GM21528 (cell line): ENCODE measurements around the gene MAP2K5.
"Not testable (repeated sequence)": the region's sequence is repeated elsewhere in the genome, so short reads cannot be mapped to it uniquely, and the experiment has no call there.

Experiments
- ATAC-seq: cut with Tn5 transposase; IDR thresholded peaks from one replicate; pipeline ENCODE4 v1.9.1; 2021; ENCODE audit warnings: mild to moderate bottlenecking, moderate library complexity; ENCODE audit not compliant: unreplicated experiment, low FRiP score

The MAP2K5 gene

DNA sequence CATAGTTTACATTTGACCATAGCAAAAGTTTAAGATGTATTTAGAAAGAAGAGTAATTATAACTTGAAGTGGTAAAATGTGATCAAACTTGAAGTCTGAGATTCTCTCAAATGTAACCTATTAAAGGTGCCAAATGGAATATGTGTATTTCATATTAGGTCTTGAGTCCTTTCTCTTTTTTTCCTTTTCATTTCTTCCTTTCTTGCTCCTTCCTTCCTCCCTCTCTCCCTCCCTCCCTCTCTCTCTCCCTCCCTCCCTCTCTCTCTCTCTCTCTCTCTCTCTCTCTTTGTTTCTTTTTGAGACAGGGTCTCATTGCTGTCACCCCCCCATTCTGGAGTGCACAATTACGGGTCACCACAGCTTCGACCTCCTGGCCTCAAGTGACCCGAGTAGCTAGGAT, 47.7 kb downstream of the MAP2K5 start:
- ATAC-seq: no peak

- no peak for ATAC-seq
Observed at GRCh38 chr15:67592245-67592644, 49.7 kb downstream of the MAP2K5 start.

DNA sequence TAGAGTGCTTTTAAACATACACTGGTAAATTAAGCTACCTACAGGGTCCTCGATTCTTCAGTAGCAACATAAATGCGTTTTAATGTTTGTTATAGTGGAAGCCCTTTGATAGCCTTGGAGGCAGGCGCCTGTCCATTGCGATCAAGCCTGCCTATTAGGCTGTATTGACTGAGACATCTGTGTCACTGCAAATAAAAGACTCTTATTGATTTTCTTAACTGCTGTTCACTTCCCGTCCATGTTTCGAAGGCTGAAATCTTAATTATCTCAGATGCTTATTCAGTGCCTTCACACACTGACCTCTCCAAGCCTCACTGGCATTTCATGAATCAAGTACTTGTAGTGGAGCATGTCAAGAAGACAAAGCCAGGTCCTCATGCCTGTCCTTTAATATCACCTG, 51.1 kb downstream of the MAP2K5 start:
- ATAC-seq: no peak

GRCh38 chr15:67594770-67595169, 52.3 kb downstream of the MAP2K5 start:
- ATAC-seq: no peak

- ATAC-seq: no peak
Observed at GRCh38 chr15:67595572-67595971, 53.1 kb downstream of the MAP2K5 start.

GRCh38 chr15:67601073-67601472, 58.6 kb downstream of the MAP2K5 start:
- ATAC-seq: no peak

GRCh38 chr15:67603063-67603462, 60.6 kb downstream of the MAP2K5 start:
- no peak for ATAC-seq

DNA sequence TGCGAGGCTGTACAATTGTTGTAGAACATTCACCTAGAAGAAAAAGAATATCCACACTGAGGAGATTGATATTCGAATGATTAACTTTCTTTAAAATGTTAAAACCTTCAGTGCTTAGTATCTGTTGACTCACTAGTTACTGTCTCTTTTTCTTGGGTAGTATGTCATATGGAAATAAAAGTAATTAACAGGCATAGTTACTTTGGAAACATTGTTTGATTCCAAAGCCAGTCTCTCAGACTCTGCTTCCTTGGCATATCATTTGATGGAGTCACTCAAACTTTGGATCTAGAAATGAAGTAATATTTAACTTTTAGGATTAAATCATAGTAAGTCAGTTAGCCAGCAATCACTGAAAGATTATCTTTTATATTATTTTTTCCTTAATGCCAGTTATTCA, 63.4 kb downstream of the MAP2K5 start:
- ATAC-seq: no peak

- ATAC-seq: no peak
Observed at GRCh38 chr15:67606742-67607141, 64.2 kb downstream of the MAP2K5 start.

DNA sequence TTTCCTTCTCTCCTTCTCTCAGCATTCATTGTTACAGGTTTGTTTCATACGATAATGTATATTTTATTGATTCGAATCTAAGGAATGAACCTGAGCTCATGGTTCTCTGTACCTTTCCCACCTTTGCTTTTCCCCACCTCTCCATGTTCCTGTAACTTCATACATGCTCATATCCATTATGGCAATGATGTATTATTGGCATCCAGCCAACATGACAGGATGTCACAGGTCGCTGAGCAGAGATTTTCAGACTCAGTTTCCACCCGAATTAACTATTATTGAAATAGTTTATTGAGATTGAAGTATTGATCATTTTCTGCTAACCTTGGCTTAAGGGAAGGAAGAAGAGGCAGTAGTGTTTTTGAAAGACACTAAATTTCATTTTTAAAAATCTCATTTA, 64.8 kb downstream of the MAP2K5 start:
- ATAC-seq: no peak

DNA sequence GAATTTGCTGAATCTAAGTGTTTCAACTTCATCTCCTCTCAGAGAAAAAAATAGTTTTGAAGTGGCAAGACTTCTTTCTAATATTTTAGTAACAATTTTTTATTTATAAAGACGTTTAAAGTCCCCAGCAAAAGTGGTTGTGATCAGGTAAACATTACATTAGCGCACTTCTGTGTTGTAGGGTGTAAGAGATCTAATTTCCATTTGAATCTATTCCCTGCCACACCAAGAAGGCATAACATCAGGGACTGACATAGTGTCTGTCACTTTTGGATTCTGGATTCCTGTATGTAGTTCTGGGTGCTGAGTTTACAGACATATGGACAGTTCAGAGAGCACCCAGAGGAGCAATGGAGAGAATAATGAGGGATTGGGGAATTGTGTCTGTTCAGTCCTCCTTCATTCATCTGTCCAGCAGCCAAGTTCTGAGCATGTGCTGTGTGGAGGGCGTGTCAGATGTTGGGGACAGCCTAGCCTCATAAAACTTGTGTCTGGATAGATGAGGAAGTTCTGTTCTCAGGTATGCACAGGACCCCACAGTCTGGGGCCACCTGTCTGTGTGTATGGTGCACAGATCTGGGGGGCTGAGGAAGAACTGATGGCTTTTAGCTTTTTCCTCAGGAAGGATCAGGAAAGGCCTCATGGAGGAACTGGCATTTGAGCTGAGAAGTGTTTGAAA, 65.6 kb downstream of the MAP2K5 start:
- ATAC-seq: no peak

GRCh38 chr15:67608638-67608959, 66.1 kb downstream of the MAP2K5 start:
- ATAC-seq: no peak

DNA sequence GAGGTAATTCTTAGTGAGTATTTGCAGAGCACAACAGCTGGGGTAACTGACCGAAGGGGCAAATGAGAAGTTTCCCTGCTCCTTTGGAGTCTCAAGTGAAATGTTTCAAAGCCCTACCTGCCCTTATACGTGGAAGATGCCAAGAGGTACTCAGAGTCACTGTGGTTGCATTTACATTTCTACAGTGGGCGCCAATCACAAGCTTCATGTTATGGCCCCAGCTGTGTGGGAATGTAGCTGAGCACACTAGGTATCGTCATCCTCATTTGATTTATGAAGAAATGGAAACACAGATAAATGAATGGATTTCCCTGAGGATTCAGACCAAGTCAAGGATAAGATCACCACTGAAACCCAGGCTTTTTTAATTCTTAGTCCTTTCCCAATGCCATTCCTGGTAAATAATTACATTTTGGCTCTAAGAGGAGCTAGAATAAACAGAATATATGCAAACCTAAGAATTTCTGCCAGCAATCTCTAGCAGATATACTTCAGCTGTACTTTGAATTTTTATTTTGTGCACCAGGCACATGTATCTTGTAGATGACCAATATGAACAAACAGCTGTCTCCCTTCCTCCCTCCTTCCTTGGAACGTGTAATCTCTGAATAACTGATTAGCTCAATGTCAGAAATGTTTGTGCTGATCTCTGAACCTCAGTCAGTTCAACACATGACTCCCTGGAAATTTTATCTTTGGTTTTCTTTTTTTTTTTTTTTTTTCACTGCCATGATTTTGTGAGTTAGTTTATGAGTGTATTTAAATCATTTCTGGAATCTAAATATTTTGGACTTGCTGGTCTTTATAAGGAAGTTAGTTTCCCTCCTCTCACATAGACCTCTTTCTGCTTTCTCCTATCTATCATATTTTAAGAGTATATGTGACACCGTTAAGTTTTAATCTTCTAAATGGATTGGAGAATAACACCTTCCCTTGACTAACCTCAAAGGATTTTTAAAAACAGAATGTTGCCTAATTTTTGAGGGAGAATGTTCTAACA, 69.2 kb downstream of the MAP2K5 start:
- no peak for ATAC-seq

DNA sequence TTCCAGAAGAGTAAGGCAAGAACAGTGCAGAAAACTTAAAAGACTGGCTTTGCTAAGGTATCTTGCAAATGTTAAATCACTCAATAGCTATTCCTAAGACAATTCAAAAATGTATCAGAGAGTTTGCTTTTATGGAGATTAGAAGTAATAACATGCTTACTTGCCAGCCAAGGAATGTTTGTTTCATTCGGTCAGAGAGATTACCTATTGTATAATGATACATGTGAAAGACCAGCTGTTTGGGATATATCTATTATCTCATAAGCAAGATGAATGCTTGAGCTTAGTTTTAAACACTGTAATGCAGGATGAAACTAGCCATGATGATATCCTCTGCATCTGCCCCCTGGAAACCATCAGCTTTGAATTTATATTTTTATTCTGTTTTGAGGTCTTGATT, 70.7 kb downstream of the MAP2K5 start:
- ATAC-seq: no peak

- ATAC-seq: no peak
Observed at GRCh38 chr15:67613708-67614107, 71.2 kb downstream of the MAP2K5 start.

- ATAC-seq: not testable (repeated sequence)
Observed at GRCh38 chr15:67615131-67615534, 72.6 kb downstream of the MAP2K5 start.

DNA sequence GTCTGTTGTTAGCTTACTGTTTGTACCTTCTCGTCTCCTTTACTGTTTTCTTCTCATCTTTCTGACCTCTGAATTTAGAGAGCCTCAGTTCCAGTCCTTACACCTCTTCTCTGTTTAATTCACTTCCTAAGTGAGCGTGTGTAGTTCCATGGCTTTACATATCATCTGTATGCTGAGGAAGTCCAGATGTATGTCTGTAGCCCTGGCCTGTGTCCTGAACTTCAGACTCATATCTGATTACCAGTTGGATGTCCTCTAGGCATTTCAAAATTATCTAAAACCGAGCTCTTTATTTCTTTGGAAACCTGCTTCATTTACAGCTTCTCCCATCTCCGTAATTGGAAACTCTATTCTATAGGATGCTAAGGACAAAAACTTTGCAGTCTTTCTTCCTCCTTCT, 75.8 kb downstream of the MAP2K5 start:
- no peak for ATAC-seq

- no peak for ATAC-seq
Observed at GRCh38 chr15:67622110-67622509, 79.6 kb downstream of the MAP2K5 start.

DNA sequence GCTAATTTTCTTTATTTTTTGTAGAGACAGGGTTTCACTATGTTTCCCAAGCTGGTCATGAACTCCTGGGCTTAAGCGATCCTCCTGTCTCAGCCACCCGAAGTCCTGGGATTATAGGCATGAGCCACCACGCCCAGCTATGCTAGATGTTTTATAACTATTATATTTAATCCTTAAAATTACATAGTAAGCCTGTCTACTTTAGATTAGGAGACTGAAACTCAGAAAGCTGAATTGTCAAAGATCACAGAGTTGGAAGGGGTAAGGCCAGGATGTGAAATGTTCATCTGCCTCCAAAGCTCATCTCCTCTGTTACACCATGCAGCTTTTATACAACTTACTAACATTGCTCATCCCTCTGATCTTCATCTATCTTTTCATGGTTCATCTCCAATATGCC, 89.8 kb downstream of the MAP2K5 start:
- ATAC-seq: no peak

- ATAC-seq: not testable (repeated sequence)
Observed at GRCh38 chr15:67635950-67636349, 93.4 kb downstream of the MAP2K5 start.

- no peak for ATAC-seq
Observed at GRCh38 chr15:67639591-67639990, 97.1 kb downstream of the MAP2K5 start.

- ATAC-seq: no peak
Observed at GRCh38 chr15:67641453-67641852, 99.0 kb downstream of the MAP2K5 start.
